Measurements from ENCODE around the gene YPEL3.
"Not testable (repeated sequence)": the region's sequence is repeated elsewhere in the genome, so short reads cannot be mapped to it uniquely, and the experiment has no call there.

YPEL3 gene

DNA sequence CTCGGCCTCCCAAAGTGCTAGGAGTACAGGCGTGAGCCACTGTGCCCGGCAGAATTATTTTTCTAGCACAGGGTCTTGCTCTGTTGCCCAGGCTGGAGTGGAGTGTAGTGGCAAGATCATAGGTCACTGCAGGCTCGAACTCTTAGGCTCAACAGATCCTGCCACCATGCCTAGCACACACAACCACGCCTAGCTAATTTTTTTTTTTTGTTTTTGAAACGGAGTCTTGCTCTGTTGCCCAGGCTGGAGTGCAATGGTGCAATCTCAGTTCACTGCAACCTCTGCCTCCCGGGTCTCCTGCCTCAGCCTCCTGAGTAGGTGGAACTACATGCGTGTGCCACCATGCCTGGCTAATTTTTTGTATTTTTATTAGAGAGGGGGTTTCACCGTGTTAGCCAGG lies 29.7 kb upstream of the YPEL3 start:
- not testable (repeated sequence) for H3K9me3 Mint-ChIP-seq; H3K36me3 Mint-ChIP-seq; H3K4me1 Mint-ChIP-seq; H3K27ac Mint-ChIP-seq; DNase-seq (ENCODE audit: low spot score in 2 of 2); ATAC-seq (ENCODE audit: low read depth); H3K4me3 Mint-ChIP-seq; H3K27me3 Mint-ChIP-seq

DNA sequence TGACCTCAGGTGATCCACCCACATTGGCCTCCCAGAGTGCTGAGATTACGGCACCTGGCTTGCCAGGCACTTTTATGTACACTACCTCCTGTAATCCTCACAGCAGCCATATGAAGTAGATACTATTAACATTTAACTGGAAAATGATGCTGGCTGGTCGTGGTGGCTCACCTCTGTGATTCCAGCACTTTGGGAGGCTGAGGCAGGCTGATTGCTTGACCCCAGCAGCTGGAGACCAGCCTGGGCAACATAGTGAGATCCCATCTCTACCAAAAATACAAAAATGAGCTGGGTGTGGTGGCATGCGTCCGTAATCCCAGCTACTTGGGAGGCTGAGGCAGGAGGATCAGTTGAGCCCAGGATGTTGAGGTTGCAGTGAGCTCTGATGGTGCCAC lies 29.0 kb upstream of the YPEL3 start:
- H3K27ac Mint-ChIP-seq, result no peak overlapping the region
- no peaks in the 10 kb centered on the region for H3K27me3 Mint-ChIP-seq
- peaks cover 14% of the 10 kb centered on the region for H3K4me1 Mint-ChIP-seq
- no peak overlapping the region for H3K4me3 Mint-ChIP-seq
- ATAC-seq (ENCODE audit: low read depth), result no peak
- DNase-seq (ENCODE audit: low spot score in 2 of 2), result no peak
- no peaks in the 10 kb centered on the region for H3K9me3 Mint-ChIP-seq
- no peaks in the 10 kb centered on the region for H3K36me3 Mint-ChIP-seq

DNA sequence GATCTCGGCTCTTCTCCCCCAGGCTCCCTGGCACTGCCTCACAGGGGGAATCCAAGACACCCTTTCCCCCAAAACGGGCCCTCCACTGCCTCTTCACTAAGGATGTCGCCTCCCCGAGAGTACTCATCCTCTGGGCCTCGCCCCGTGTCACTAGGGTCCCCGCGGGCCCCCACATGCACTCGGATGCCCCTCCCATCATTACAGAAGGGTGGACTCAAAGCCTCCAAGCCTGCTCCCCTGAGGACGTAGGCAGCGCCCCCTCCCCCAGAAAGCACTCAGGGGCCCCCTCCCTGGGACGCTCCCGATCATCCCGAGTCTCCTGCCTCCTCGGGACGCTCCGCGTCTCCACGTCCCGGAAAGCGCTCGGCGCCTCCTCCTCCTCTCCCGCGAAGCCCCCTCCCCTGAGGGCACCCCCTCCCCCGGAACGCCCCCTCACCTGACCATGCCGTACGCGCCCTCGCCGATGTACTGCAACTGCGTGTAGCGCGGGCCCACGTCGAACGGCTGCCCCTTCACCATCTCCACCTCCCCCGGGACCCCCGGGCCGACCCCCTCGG lies 26.7 kb upstream of the YPEL3 start:
- peak overlapping the region; percentile 88 for H3K4me3 Mint-ChIP-seq
- H3K9me3 Mint-ChIP-seq, result no peaks in the 10 kb centered on the region
- H3K36me3 Mint-ChIP-seq, result peaks cover 5% of the 10 kb centered on the region
- H3K27ac Mint-ChIP-seq, result peak overlapping the region; percentile 53
- peaks cover 15% of the 10 kb centered on the region for H3K4me1 Mint-ChIP-seq
- H3K27me3 Mint-ChIP-seq, result no peaks in the 10 kb centered on the region
- DNase-seq (ENCODE audit: low spot score in 2 of 2) (peak in 1 of 2 donors; percentile 5), ATAC-seq (ENCODE audit: low read depth) (peak; percentile 20)

DNA sequence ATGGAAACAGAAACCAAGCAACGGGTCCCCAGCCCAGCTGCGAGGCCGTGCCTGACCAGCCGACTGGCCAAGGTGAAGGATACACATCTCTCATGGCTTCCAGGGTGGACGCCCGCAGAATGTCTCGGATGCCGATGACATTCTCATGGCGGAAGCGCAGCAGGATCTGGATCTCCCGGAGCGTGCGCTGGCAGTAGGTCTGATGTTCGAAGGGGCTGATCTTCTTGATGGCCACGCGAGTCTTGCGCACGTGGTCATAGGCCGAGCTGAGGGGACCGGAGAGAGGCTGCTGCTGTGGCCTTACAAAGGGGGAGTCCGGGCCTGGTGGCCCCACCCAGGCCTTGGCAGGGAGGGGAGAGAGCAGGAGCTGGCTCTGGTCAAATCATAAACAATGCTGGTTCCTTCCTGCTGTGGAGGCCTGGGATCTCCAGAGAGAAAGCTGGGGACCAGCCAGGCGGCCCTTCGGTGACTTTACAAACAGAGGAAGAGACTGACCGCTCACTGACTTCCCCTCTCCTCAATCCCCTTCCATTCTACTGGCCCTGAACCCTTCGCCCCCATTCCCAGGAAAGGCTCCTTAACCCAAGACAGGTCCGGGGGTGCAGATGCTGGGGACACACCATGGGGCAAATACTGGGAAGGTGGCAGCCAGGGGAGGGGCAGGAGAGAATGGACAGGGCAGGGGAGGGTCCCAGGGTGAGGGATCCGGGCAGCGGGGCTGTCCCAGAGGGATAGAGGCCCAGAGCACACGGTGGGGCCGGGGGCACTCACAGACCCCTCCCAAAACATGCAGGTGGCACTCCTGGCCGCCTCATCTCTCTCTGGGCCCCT lies 25.9 kb upstream of the YPEL3 start:
- no peaks in the 10 kb centered on the region for H3K27me3 Mint-ChIP-seq
- H3K9me3 Mint-ChIP-seq, result no peaks in the 10 kb centered on the region
- ATAC-seq (ENCODE audit: low read depth) (no peak), DNase-seq (ENCODE audit: low spot score in 2 of 2) (no peak)
- H3K36me3 Mint-ChIP-seq, result peaks cover 5% of the 10 kb centered on the region
- H3K4me3 Mint-ChIP-seq, result peak overlapping the region; percentile 88
- H3K27ac Mint-ChIP-seq, result peak overlapping the region; percentile 53
- H3K4me1 Mint-ChIP-seq, result peaks cover 15% of the 10 kb centered on the region

DNA sequence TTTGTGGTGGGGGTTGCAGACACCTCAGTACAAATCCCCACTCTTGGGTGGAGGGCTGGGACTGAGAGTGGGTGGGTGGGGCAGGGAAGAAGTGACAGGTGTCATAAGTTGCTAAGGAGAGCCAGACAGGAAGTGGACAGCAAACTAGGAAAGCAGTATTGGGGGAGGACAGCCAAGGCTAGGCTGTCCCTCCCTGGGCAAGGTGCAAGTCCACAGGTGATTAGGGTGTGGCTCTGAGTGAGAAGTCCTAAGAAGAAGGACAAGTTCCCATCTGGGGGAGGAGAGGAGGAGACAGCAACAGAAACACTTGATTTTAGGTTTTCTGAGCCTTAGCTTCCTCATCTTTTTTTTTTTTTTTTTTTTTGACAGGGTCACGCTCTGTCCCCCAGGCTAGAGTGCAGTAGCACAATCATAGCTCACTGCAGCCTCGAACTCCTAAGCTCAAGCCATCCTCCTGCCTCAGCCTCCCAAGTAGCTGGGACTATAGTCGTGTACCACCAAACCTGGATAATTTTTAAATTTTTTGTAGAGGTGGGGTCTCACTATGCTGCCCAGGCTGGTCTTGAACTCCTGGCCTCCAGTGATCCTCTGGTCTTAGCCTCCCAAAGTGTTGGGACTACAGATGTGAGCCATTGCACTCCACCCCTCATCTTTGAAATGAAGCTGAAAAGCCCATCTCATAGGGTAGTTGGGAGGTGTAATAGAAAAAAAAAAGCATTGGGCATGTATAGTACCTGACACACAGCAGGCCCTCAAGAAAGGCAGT lies 24.5 kb upstream of the YPEL3 start:
- H3K27me3 Mint-ChIP-seq, result no peaks in the 10 kb centered on the region
- DNase-seq (ENCODE audit: low spot score in 2 of 2) (no peak), ATAC-seq (ENCODE audit: low read depth) (no peak)
- peaks cover 5% of the 10 kb centered on the region for H3K36me3 Mint-ChIP-seq
- H3K9me3 Mint-ChIP-seq, result no peaks in the 10 kb centered on the region
- peaks cover 14% of the 10 kb centered on the region for H3K4me1 Mint-ChIP-seq
- H3K27ac Mint-ChIP-seq, result peak overlapping the region; percentile 20
- H3K4me3 Mint-ChIP-seq, result peak overlapping the region; percentile 14

DNA sequence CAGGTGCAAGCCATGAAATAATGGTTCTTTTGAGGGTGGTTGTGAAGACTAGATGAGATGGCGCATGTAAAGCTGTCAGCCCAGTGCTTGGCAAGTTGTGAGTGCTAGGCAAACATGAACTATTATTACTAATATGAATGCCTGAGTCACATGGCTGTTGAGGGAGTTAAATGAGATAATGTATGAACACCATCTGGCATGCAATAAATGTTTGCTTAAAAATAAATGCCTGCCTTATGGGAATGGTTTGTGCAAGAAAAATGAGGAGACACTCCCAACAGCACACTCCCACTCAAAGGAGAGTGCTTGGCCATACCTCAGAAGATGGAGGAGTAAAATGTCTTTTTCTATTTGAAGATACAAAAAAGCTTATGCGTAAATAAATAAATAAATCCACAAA lies 23.4 kb upstream of the YPEL3 start:
- Mint-ChIP-seq H3K27me3 (no peaks in the 10 kb centered on the region), H3K4me3 (no peak overlapping the region), H3K27ac (no peak overlapping the region), H3K36me3 (peaks cover 5% of the 10 kb centered on the region), H3K4me1 (peaks cover 20% of the 10 kb centered on the region), H3K9me3 (no peaks in the 10 kb centered on the region)
- no peak for DNase-seq (ENCODE audit: low spot score in 2 of 2)
- ATAC-seq (ENCODE audit: low read depth), result no peak

DNA sequence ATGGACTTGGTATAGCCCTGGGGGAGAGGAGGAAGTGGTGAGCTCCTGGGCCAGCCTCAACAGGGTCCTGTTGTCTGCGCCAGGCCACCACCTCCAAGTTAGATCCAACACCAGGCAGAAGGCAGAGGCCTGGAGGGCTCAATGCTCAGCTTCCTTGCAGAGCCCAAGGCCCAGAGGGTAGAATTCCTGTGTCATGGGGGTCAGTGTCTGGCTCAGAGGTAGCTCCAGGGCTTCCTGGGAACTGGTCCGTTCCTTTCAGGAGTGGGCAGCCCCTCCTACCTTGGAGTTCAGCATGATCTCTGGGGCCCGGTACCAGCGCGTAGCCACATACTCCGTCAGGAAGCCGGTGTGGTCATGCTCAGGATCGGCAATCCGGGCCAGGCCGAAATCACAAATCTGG lies 21.8 kb upstream of the YPEL3 start:
- Mint-ChIP-seq H3K4me1 (peaks cover 23% of the 10 kb centered on the region), H3K27me3 (no peaks in the 10 kb centered on the region), H3K27ac (no peak overlapping the region), H3K9me3 (no peaks in the 10 kb centered on the region), H3K36me3 (peaks cover 5% of the 10 kb centered on the region), H3K4me3 (no peak overlapping the region)
- ATAC-seq (ENCODE audit: low read depth) (no peak), DNase-seq (ENCODE audit: low spot score in 2 of 2) (no peak)

DNA sequence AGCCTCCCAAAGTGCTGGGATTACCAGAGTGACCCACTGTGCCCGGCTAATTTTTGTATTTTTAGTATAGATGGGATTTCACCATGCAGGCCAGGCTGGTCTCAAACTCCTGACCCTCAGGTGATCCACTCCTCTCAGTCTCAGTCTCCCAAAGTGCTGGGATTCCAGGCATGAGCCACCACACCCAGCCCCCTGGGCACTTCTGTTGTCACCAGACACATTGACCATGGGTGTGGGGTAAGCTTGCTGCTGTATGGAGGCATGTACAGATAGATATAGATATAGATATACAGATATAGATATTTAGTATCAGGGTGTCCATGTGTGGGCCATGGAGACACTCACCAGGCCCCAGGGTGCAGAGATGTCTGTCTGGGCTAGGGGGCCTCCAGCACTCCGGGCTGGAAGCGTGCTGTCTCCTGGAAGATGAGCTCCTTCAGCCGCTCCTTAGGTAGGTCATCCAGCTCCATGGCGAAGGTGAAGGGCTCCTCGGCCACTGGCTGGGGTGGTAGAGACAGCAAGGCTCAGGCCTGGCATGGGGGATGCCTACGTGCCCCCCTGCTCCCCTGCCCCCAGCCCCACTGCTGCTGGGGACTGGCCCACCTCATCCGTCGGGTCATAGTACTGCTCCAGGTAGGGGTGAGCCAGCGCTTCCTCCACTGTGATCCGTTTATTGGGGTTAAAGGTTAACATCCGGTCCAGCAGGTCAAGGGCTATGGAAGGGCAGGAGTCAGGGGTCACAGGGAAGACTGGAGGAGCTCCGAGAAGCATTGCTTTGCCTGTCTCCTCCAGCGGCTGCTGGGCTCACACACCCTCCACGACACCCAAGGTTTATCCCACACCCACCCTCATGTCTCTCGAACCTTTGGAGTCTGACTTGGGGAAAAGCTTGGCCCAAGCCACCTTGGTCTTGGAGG lies 20.5 kb upstream of the YPEL3 start:
- Mint-ChIP-seq H3K27me3 (no peaks in the 10 kb centered on the region), H3K36me3 (peaks cover 5% of the 10 kb centered on the region), H3K9me3 (no peaks in the 10 kb centered on the region), H3K4me3 (no peak overlapping the region), H3K4me1 (peaks cover 18% of the 10 kb centered on the region), H3K27ac (no peak overlapping the region)
- DNase-seq (ENCODE audit: low spot score in 2 of 2) (no peak), ATAC-seq (ENCODE audit: low read depth) (no peak)

DNA sequence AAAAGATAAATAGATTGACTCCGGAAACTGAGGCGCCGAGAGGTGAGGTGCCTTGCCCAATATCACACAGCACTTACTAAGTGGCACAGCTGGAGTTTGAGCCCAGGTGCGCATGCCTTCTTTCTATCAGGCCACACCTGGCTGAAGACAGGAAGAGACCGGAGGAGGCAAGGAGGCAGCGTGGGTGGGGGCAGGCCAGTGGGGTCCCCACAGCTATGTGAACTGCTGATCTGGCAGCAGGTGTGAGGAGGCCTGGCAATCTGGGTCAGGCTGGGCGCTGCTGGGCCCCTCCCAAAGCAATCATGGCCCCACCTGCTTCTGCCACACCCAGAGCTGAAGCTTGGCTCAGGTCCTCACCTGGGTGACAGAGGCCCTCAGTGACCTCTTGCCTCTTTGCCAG lies 19.2 kb upstream of the YPEL3 start:
- H3K36me3 Mint-ChIP-seq, result peaks cover 10% of the 10 kb centered on the region
- DNase-seq (ENCODE audit: low spot score in 2 of 2), result no peak
- H3K4me3 Mint-ChIP-seq, result no peak overlapping the region
- ATAC-seq (ENCODE audit: low read depth), result peak; percentile 39
- H3K9me3 Mint-ChIP-seq, result no peaks in the 10 kb centered on the region
- no peaks in the 10 kb centered on the region for H3K27me3 Mint-ChIP-seq
- H3K27ac Mint-ChIP-seq, result no peak overlapping the region
- peaks cover 16% of the 10 kb centered on the region for H3K4me1 Mint-ChIP-seq

DNA sequence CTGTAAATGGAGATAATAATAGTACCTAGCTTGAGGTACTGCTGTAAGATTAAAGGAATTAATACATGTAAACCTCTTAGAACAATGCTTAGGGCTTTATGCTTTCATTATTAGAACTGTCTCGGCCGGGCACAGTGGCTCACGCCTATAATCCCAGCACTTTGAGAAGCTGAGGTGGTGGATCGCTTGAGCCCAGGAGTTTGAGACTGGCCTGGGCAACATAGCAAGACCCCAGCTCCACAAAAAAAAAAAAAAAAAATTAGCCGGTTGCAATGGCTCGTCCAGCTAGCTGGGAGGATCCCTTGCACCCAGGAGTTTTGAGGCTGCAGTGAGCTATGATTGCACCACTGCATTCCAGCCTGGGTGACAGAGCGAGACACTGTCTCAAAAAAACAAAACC lies 18.8 kb upstream of the YPEL3 start:
- not testable (repeated sequence) for ATAC-seq (ENCODE audit: low read depth); H3K4me3 Mint-ChIP-seq; H3K27ac Mint-ChIP-seq; H3K9me3 Mint-ChIP-seq; DNase-seq (ENCODE audit: low spot score in 2 of 2); H3K27me3 Mint-ChIP-seq
- Mint-ChIP-seq H3K4me1 (peaks cover 12% of the 10 kb centered on the region), H3K36me3 (peaks cover 10% of the 10 kb centered on the region)

DNA sequence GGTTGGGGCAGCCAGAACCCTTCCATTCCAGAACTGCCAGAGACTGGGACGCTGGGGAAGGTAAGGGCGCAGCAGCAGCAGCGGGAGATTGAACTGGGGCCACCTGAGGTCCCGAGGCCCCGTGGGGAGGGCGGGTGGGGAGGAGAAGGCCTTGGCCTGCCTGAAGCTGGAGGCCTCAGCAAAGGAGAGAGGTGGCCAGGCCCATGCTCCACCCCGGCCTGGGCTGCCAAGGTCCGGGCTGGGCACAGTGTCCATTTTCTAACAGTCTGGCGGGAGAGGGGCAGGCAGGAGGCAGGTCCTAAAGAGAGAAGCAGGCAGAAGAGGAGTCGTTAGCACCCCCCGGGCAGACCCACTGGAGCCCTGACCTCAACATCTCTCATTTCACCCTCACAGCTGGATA lies 18.4 kb upstream of the YPEL3 start:
- peaks cover 12% of the 10 kb centered on the region for H3K4me1 Mint-ChIP-seq
- H3K4me3 Mint-ChIP-seq, result no peak overlapping the region
- no peak overlapping the region for H3K27ac Mint-ChIP-seq
- H3K36me3 Mint-ChIP-seq, result peaks cover 9% of the 10 kb centered on the region
- no peak for DNase-seq (ENCODE audit: low spot score in 2 of 2)
- H3K27me3 Mint-ChIP-seq, result no peaks in the 10 kb centered on the region
- no peaks in the 10 kb centered on the region for H3K9me3 Mint-ChIP-seq
- no peak for ATAC-seq (ENCODE audit: low read depth)

DNA sequence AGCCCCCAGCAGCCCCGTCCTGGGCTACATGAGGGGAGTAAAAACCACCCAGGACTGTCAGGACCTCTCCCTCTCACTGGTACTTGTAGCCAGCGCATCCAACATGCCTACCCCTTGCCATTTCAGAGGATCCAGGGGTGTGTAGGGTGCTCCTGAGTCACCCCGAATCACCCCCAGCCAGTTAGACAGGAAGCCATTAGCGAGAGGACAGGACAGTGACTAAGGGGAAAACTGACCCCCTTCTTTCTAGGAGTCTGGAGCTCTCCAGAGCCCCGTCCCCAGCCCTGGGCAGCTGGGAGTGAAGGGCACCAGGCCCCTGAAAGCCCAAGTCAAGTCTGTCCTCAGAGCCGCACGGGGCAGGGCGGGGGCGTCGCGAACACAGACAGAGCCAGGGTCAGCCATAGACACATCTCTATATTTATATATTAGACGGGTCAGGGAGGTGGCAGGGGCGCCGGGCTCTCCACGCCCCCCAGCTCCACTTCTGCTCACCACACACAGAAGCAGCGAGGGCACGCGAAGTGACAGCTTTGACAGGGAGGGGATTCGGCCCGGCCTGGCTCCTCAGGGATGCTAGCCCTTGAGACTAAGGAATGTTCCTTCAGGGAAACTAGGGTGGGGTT lies 17.8 kb upstream of the YPEL3 start:
- no peaks in the 10 kb centered on the region for H3K9me3 Mint-ChIP-seq
- peaks cover 12% of the 10 kb centered on the region for H3K4me1 Mint-ChIP-seq
- no peak overlapping the region for H3K4me3 Mint-ChIP-seq
- DNase-seq (ENCODE audit: low spot score in 2 of 2) (no peak), ATAC-seq (ENCODE audit: low read depth) (no peak)
- H3K36me3 Mint-ChIP-seq, result peaks cover 8% of the 10 kb centered on the region
- no peak overlapping the region for H3K27ac Mint-ChIP-seq
- H3K27me3 Mint-ChIP-seq, result no peaks in the 10 kb centered on the region

DNA sequence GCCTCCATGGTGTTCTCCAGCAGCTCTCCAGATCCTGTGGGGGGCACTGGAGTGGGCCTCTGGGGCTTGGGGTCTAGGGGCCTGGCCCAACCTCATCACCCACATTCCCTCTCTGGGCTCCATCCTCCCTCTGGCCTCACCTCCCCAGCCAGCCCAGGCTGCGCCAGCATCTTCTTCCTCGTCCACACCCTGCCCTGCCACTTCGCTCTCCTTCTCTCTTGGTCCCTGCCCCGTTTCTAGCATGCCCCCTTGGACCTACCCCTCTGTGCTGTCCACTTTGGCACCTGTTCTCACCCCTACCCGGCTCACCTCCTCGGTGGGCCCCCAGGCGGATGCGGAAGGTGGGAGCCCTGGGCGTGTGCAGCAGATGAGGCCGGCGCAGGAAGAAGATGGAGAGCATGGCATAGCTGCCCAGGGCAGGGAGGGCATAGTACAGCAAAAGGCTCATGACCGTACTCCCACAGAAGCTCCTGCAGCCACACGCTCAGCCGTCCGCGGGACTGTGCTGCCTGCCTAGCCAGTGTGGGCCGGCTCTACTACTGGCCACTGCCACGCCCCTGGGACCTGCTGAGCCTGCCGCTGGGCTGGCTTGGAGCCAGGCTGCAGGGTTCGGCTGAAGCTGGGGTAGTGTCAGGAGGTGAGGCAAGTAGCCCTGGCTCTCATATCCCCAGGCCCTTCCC lies 17.2 kb upstream of the YPEL3 start, which contains the start of gene GDPD3:
GDPD3 (minus strand) TSS at position 507 of the 680 bp plus-strand sequence; CDS start at position 448, 59 bp downstream.
- H3K27ac Mint-ChIP-seq, result no peak within 1 kb of the TSS
- no peak for ATAC-seq (ENCODE audit: low read depth)
- H3K36me3 Mint-ChIP-seq, result peaks cover 7% of the 10 kb centered on the region

More for the DNA sequence above, 17.2 kb upstream of the YPEL3 start, which contains the start of gene GDPD3:
- peaks cover 12% of the 10 kb centered on the region for H3K4me1 Mint-ChIP-seq
- DNase-seq (ENCODE audit: low spot score in 2 of 2), result no peak
- H3K4me3 Mint-ChIP-seq, result no peak within 1 kb of the TSS
- no peaks in the 10 kb centered on the region for H3K27me3 Mint-ChIP-seq
- H3K9me3 Mint-ChIP-seq, result no peaks in the 10 kb centered on the region

Data from memory B cell (primary cell).